COLO668 (cell line): Measurements from ENCODE around the gene HCCS.

Experiments
- DNase-seq: peaks from one replicate; lab custom pipeline; 2025; ENCODE audit not compliant: unreplicated experiment; lab: John Stamatoyannopoulos, UW

The HCCS gene

GRCh38 chrX:11111037-11111851, at the start of gene HCCS:
Gene HCCS, plus strand, starts transcription at chrX:11111332. Its CDS starts 729 bp downstream, at chrX:11112061.
- DNase-seq = peak; percentile 89

GRCh38 chrX:11064276-11064675, 46.9 kb upstream of the HCCS start:
- no peak for DNase-seq

- no peak for DNase-seq
Observed at GRCh38 chrX:11064851-11065600, 46.1 kb upstream of the HCCS start.

- no peak for DNase-seq
Observed at GRCh38 chrX:11066812-11067211, 44.3 kb upstream of the HCCS start.

GRCh38 chrX:11073381-11073780, 37.8 kb upstream of the HCCS start:
- DNase-seq = no peak

GRCh38 chrX:11080741-11081305, 30.3 kb upstream of the HCCS start:
- DNase-seq = no peak

- no peak for DNase-seq
Observed at GRCh38 chrX:11081511-11081910, 29.6 kb upstream of the HCCS start.

- no peak for DNase-seq
Observed at GRCh38 chrX:11085305-11085704, 25.8 kb upstream of the HCCS start.

- DNase-seq = no peak
Observed at GRCh38 chrX:11089802-11090201, 21.3 kb upstream of the HCCS start.

- DNase-seq = peak; percentile 30
Observed at GRCh38 chrX:11097933-11098332, 13.2 kb upstream of the HCCS start.

GRCh38 chrX:11099465-11099864, 11.7 kb upstream of the HCCS start:
- DNase-seq = no peak

GRCh38 chrX:11100281-11101035, 10.7 kb upstream of the HCCS start:
- peak; percentile 31 for DNase-seq

- no peak for DNase-seq
Observed at GRCh38 chrX:11103006-11103405, 8.1 kb upstream of the HCCS start.

GRCh38 chrX:11103751-11104150, 7.4 kb upstream of the HCCS start:
- no peak for DNase-seq

GRCh38 chrX:11105080-11105479, 6.1 kb upstream of the HCCS start:
- DNase-seq = no peak

- DNase-seq = no peak
Observed at GRCh38 chrX:11108253-11108941, 2.7 kb upstream of the HCCS start.

GRCh38 chrX:11109968-11110367, 1.2 kb upstream of the HCCS start:
- DNase-seq = no peak

GRCh38 chrX:11111947-11112346, 815 bp downstream of the HCCS start:
- no peak for DNase-seq

GRCh38 chrX:11113731-11114130, 2.6 kb downstream of the HCCS start:
- no peak for DNase-seq

- no peak for DNase-seq
Observed at GRCh38 chrX:11117745-11118144, 6.6 kb downstream of the HCCS start.
